ENCODE data around the gene NHERF2.
A peak's percentile ranks its signal among the peaks of the same experiment; 100 is the strongest.

NHERF2 gene

DNA sequence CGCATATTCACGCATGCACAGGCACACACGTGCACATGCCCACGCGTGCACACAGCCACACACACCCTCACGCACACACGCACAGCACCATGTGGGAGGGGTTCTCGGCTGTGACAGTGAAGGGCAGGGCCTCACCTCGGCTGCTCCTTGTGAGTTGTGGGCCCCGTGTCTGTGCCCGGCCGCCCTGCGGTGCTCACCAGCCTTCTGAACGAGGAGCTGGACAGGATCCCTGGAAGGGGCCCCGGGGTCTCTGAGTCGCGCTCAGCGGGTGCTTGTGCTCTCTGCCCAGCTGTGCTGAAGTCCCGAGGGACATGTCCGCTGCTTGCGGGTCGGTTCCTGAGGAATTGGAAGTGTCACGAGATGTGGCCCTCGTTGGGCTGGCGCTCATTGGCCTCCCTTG, 37.2 kb downstream of the NHERF2 start:
- no peak for DNase-seq

DNA sequence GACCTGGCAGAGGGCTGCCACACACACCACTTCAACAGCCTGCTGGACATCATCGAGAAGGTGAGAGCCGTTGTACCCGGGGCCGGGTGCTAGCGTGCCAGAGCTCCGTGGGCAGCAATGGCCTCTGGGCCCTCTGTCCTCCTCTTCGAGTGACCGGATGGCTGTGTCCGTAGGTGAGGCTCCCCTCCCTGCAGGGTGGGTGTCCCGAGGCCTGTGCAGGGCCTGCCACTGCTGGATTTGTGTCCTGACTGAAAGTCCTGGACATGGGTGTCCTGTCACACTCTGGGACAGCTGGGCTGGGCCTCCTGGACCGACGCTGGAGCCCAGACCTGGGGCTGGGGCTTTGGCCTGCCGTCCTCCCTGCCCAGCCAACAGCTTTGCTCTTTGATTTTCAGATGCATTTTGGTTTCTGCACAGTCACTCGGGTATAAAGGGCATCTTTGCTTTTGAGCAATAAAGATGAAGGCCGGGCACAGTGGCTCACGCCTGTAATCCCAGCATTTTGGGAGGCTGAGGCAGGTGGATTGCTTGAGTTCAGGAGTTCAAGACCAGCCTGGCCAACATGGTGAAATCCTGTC, 37.8 kb downstream of the NHERF2 start:
- no peak for DNase-seq

DNA sequence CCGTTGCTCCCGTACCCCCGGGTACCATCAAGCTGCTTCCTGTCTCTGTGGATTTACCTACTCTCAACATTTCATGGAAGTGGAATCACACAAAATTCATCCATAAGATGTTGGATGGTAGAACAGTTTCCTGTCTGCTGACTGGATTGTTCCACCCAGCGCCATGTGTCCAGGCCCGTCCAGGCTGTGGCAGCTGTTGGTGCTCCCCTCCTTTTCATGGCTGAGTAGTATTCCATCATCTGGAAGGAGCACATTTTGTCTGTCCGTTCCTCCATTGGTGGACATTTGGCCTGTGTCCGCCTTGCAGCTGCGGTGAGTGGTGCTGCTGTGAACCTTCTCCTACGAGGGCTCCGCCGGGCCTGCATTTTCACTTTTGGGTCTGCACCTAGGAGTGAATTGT, 39.4 kb downstream of the NHERF2 start:
- DNase-seq = no peak

DNA sequence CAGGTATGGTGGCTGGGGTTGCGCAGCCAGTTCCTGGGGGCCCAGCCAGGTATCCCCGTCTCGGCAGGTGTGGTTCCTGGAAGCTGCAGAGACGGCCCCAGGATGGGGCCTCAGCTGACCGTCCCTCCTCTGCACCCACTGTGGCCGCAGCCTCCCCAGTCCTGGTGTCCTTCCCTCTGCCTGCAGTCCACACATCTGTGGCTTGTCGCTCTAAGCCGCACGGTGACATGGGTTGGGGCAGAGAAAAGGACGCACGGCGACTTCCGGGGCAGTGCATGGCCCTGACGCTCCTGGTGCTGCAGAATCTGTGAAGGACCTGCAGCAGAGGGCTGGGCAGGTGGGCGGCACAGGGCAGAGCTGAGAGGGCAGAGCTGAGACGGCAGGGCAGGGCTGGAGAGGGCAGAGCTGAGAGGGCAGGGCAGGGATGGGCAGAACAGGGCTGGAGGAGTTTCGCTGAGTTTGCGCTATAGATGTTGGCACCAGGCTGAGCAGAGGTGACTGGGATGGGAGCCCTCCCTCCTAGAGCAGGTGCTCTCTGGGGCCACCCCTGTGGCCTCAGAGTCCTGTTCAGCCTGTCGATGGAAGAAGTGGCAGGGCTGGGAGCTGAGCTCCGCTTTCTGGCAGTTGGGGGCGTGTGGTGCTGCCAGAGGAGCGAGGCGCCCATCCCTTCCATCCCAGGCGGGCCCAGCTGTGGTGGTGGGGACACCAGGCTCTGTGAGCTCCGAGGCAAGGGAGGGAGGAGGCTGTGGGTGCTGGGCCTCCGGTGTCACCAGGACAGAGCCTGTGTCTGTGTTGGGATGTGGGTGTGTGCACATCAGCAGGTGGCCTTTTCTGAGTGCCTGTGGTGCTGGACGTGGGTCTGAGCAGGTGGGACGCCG, 44.1 kb downstream of the NHERF2 start:
- DNase-seq = no peak

DNA sequence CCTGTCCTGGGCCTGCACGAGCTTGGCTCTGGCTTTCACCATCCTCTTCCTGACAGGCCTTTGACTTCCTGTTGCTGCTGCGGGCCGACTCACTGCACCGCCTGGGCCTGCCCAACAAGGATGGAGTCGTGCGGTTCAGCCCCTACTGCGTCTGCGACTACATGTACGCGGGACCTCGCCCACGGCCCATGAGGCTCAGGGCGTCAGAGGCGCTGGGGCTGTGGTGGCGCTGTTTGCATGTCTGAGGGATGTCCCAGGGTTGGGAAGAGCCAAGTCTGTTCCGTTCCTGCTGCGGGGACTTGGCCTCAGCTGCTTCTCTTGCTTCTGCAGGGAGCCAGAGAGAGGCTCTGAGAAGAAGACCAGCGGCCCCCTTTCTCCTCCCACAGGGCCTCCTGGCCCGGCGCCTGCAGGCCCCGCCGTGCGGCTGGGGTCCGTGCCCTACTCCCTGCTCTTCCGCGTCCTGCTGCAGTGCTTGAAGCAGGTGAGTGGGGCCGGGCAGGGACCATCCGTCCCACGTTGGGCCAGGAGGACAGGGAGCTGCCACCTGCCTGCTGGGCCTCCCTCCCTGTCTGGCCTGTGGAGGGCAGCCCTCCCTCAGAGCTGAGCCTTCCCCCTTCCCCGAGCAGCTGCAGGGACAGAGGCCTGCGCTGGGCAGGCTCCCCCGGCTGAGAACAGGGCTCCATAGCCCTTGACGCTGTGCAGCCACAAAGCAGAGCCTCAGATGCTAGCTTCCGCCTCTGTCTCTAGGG, 44.9 kb downstream of the NHERF2 start:
- DNase-seq = no peak

DNA sequence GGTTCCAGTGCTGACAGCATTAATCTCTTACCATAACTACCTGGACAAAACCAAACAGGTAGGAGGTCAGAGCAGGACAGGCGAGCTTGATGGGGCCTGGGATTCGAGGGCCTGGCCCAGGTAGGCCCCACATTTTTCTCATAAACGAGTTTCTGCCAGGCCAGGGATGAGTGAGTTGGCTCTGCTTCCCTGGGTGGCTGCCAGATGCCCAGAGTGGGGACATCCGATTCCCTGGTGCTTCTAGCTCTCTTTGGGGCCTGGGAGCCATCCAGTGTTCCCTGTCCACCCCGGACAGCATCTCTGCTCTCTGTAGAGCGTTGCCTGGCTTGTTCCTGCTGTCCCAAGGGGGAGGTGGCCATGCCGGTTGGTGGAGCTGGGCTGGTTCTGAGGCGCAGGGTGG, 46.2 kb downstream of the NHERF2 start:
- DNase-seq = no peak

DNA sequence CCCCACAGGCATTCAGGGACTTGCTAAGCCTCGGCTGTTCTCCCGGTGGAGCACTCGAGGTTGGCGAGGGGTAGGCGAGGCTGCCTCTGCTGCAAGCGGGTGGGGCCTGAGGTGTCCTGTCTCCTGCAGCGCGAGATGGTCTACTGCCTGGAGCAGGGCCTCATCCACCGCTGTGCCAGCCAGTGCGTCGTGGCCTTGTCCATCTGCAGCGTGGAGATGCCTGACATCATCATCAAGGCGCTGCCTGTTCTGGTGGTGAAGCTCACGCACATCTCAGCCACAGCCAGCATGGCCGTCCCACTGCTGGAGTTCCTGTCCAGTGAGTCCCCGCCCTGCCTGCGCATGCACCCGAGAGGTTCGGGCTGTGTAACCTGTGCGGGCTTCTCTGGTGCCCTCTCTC, 47.4 kb downstream of the NHERF2 start:
- DNase-seq = no peak

DNA sequence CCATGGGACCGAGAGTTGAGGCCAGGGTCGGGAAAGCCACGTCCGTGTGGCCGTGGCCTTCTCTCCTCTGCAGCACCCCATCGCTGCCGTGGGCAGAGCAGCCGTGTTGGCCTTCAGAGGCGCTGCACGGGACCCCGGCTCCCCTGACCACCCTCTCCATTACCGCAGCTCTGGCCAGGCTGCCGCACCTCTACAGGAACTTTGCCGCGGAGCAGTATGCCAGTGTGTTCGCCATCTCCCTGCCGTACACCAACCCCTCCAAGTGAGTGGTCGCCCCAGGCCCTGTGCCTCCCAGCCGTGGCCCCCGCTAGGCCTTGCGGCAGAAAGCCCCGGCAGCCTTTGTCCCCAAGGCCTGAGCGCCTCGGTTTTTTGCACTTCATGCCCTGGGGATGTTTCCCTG, 48.9 kb downstream of the NHERF2 start:
- no peak for DNase-seq

DNA sequence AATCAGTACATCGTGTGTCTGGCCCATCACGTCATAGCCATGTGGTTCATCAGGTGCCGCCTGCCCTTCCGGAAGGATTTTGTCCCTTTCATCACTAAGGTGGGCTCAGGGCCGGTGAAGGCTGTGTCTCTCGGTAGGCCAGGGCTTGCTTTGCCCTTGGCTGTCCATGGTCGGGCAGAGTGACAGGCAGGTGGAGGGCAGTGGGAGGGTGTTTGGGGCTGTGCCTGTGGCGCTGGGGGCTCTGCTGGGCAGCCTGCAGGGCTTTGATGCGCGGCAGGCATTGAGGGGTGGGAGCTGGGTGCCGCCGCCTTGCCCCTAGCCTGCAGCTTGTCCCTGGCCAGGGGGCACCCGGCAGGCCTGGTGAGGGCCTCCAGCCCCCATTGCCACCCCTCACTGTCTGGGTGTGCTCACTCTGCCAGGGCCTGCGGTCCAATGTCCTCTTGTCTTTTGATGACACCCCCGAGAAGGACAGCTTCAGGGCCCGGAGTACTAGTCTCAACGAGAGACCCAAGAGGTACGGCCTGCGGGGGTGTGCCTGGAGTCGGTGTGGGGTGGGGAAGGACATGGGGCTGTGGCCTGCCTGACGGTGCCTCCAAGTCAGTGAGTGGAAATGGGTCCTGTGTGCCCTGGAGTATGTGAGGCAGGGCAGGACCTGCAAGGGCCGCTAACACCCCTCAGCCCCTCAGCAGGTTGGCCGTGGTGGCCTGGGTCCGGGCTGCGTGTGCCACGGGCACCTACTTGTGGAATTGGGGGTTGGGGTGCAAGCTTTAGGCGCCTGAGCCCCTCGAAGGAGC, 49.6 kb downstream of the NHERF2 start:
- DNase-seq = no peak

DNA sequence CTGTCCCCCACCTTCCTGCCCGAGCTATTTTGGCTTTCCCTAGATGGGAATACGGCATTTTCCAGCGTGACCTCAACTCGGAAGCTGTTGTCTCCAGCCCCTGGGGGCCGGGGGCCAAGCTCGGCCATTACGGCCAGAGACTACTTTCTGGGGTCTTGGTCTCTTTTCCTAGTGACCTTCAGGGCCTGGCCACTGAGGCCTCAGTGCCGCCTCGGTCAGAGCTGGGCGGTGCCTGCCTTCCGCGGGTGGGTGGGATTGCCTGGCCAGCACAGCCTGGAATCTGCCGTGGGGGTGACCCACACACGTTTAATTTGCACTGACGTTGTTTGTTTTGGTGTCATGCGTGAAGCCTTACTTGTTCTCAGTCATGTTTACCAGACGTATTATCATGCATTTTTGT, 50.3 kb downstream of the NHERF2 start:
- DNase-seq = no peak

DNA sequence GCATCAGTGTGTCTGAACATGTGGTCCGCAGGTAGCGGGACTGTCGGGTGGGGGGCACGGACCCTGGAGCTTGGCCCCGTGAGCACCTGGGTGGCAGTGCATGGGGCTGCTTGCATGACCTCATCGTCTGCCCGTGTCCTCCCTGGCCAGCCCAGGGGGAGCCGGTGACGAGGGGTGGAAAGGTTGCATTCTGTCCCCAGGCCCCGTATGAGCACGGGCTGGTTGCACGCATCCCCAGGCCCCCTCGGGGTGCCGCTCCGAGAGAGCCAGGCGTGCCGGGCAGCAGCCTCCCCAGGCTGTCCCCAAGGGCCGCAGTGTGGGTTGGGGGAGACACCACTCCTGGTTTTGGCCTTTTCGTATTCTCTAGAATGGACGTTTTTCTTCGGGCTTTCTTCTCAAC, 51.0 kb downstream of the NHERF2 start:
- DNase-seq = no peak

DNA sequence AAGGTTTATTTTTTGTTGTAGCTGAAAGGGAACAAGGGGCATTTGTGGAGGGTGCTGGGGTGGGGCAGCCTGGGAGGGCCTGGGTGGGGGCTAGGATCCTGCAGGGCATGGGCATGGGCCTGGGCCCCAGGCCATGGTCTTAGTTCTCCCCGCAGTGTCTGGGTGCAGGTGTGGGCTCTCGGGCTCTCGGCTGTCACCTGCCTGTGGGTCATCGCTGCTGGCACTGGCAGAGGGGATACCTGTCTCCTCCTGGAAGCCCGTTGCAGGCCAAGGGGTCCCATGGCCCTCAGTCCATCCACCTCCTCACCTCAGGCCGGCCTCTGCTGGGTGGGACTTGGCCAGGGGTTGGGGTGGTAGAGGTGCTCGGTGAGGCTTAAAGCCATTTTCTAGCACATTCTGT, 51.4 kb downstream of the NHERF2 start:
- DNase-seq = no peak

DNA sequence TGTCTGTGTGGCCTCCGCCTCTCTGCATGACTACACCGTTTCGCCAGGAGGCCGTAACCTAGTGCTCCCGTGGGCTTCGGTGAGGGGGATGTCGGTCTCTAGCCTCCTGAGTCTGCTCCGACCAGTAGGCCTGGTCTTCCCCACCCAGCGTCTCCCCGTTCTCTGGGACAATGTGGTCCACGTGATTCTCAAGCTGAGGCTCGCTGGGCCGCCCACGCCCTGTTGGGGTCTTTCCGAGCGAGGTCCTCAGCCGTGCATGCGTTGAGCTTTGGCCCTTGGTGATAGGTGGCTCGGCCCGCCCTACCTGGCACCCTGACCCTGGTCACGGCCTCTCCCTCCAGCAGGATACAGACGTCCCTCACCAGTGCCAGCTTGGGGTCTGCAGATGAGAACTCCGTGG, 52.0 kb downstream of the NHERF2 start:
- no peak for DNase-seq

DNA sequence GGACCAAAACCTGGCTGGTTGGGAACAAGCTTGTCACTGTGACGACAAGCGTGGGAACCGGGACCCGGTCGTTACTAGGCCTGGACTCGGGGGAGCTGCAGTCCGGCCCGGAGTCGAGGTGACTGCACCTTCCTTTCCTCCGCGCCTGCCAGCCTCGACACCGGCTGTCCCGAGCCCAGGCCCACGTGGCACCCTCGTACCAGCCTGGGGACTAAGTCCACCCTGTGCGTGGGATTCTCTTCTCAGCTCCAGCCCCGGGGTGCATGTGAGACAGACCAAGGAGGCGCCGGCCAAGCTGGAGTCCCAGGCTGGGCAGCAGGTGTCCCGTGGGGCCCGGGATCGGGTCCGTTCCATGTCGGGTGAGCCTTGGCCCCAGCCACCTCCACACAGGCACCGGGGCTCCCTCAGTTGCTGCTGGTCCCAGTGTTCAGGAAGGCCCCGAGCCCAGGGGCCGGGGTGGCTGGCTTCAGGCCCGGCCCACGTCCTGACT, 52.7 kb downstream of the NHERF2 start:
- DNase-seq = no peak

DNA sequence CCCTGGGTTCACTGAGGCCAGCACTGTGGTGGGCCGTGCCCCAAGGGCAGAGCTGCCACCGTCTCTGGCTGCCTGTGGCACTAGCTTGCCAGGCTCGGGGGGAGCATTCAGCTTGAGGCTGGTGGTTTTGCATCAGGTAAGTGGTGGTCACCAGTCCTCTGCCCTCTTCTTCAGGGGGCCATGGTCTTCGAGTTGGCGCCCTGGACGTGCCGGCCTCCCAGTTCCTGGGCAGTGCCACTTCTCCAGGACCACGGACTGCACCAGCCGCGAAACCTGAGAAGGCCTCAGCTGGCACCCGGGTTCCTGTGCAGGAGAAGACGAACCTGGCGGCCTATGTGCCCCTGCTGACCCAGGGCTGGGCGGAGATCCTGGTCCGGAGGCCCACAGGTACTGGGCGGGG, 53.3 kb downstream of the NHERF2 start:
- DNase-seq = no peak

DNA sequence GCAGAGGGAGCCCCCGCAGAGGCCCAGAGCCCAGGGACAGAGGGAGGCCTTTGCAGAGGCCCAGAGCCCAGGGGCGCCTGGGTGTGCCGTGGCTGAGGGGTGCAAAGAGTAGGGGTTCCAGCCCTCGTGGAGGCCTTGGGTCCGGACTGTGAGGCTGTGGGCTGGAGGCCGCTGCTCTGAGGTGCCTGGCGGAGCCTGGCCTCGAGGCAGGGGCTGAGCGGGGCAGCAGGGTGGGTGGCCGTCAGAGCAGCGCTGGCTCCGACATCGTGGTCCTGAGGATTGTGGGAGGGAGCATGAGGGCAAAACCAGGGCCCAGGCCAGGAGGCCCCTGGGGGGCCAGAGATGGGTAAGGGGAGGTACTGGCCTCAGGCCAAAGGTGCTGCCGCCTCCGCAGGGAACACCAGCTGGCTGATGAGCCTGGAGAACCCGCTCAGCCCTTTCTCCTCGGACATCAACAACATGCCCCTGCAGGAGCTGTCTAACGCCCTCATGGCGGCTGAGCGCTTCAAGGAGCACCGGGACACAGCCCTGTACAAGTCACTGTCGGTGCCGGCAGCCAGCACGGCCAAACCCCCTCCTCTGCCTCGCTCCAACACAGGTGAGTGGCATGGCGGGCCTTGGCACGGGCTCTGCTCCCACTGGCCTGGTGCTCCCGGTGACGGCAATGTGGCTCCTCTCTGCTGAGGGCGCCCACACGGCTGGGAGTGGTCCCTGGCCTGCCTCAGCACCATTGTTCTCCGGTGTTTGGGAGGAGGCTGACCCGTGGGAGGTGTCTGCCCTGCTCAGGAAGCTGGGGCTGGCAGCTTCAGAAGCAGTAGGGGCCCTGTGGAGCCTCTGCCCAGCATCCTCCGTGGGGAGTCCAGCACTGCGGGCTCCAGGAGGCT, 54.7 kb downstream of the NHERF2 start:
- DNase-seq = no peak

DNA sequence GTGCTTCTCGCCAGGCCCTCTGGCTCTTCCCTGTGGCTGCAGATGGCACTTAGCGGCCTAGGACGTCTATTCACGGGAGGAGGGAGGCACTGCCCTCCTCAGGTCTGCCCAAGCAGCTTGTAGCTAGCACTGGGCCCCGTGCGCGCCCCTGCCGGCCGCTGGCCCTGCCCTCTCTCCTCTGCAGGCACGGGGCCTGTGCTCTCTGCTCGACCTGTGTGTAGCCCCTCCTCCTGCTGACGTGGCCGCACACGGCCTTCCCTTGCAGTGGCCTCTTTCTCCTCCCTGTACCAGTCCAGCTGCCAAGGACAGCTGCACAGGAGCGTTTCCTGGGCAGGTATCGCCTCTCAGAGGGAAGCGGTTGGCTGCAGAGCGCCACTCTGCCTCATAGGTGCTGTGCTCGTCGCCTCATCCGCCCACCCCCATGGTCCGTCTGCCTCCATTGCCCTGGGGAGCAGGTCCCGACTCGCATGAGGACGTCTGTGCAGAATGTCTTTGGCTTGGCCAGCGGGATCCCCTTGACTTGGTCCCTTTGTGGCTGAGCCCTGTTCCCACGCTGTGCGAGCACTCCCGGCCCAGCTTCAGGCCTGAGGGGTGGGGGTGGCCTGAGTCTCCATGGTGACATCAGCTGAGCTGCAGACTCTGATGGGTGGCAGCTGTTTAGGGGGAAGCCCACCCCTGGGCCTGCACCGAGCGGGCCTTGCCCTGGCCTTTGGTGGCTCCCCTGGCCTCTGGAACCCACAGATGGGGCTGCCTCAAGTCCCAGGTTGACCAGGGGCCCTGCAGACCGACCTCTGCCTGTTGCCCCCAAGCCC, 55.7 kb downstream of the NHERF2 start:
- peak; percentile 89 for DNase-seq

DNA sequence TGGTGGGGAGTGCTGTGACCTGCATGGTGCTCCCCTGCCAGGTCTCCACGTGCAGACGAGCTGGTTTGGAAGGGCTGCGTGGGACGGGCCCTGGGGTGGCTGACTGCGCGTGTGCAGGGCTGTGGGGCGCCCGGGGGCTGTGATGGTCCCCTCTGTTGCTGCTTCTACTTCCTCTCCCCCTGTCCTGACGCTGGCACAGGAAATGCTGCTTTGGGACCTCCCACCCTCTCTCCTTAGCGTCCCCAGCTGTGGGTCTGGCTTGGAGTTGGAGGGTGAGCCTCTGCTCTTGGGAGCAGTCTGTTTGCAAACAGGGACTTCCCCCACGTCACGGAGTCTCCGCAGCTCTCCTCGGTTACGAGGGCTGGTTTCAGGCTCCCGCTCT, 56.3 kb downstream of the NHERF2 start:
- DNase-seq = no peak

DNA sequence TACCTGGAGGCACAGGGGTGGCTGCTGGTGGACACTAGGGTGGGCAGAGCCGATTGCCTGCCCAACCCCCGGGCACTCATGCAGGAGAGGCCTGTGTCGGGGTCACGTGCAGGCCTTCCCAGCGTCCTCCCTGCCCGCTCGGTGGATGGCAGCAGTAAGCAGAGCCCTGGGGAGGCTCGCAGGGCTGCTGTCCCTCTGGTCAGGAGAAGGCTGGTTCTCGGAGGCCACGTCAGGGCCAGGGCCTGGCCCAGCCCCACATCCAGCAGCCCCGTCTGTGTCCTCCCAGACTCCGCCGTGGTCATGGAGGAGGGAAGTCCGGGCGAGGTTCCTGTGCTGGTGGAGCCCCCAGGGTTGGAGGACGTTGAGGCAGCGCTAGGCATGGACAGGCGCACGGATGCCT, 56.7 kb downstream of the NHERF2 start:
- DNase-seq = no peak

DNA sequence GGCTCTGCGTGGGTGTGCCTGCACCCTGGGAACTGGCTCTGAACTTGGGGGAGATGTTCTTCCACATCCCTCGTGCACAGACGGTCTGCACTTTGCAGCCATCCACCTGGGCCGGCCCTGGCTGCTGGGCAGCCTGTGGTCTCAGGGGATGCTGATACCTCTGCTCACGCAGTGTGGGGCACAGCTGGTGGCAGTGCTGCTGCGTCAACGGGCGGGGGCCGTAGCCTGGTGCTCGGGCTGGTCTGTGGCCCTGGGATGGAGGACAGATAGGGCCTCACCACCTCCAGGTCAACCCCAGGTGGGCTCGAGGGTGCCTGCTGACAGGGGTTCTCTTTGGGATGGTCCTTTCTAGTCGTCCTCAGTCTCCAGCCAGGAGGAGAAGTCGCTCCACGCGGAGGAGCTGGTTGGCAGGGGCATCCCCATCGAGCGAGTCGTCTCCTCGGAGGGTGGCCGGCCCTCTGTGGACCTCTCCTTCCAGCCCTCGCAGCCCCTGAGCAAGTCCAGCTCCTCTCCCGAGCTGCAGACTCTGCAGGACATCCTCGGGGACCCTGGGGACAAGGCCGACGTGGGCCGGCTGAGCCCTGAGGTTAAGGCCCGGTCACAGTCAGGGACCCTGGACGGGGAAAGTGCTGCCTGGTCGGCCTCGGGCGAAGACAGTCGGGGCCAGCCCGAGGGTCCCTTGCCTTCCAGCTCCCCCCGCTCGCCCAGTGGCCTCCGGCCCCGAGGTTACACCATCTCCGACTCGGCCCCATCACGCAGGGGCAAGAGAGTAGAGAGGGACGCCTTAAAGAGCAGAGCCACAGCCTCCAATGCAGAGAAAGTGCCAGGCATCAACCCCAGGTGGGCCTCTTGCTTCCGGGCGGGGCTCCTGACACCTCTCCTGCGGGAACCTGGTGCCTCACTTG, 57.4 kb downstream of the NHERF2 start:
- DNase-seq = no peak

Data from NCI-H2107 (cell line).